NCI-H524 treated with DMSO at 0.1 percent for 48 hours (cell line): Measurements from ENCODE around the gene ARHGAP9.

Experiments used
- DNase-seq: peaks from one replicate; lab custom pipeline; 2025; lab: John Stamatoyannopoulos, UW

Gene ARHGAP9

GRCh38 chr12:57472391-57472790, 7.3 kb downstream of the ARHGAP9 start:
- DNase-seq = no peak

GRCh38 chr12:57471661-57472060, 8.0 kb downstream of the ARHGAP9 start:
- no peak for DNase-seq

- DNase-seq = no peak
These were observed 8.6 kb downstream of the ARHGAP9 start for GRCh38 chr12:57470970-57471656.

GRCh38 chr12:57470286-57470969, 9.2 kb downstream of the ARHGAP9 start:
- DNase-seq = no peak

GRCh38 chr12:57469296-57470164, 10.1 kb downstream of the ARHGAP9 start:
- no peak for DNase-seq

GRCh38 chr12:57467915-57468314, 11.8 kb downstream of the ARHGAP9 start:
- DNase-seq = no peak

GRCh38 chr12:57467212-57467874, 12.3 kb downstream of the ARHGAP9 start:
- no peak for DNase-seq

- DNase-seq = no peak
These were observed 13.7 kb downstream of the ARHGAP9 start for GRCh38 chr12:57465747-57466505.

- DNase-seq = no peak
These were observed 14.5 kb downstream of the ARHGAP9 start for GRCh38 chr12:57465030-57465746.

- no peak for DNase-seq
These were observed 15.1 kb downstream of the ARHGAP9 start for GRCh38 chr12:57464569-57464968.

- DNase-seq = no peak
These were observed 16.8 kb downstream of the ARHGAP9 start for GRCh38 chr12:57462912-57463253.

GRCh38 chr12:57462251-57462911, 17.3 kb downstream of the ARHGAP9 start:
- DNase-seq = peak; percentile 75

GRCh38 chr12:57461917-57462250, 17.8 kb downstream of the ARHGAP9 start:
- no peak for DNase-seq

- no peak for DNase-seq
These were observed 18.3 kb downstream of the ARHGAP9 start for GRCh38 chr12:57461276-57461916.

- DNase-seq = no peak
These were observed 18.8 kb downstream of the ARHGAP9 start for GRCh38 chr12:57460841-57461275.

GRCh38 chr12:57460468-57460784, 19.2 kb downstream of the ARHGAP9 start:
- DNase-seq = no peak

GRCh38 chr12:57459750-57460467, 19.8 kb downstream of the ARHGAP9 start, which contains the start of gene GLI1:
GLI1 (plus strand) TSS chr12:57459785; CDS start chr12:57463692, 3,907 bp downstream.
- DNase-seq = no peak

GRCh38 chr12:57459055-57459749, 20.5 kb downstream of the ARHGAP9 start:
- peak; percentile 76 for DNase-seq

GRCh38 chr12:57458665-57459054, 21.0 kb downstream of the ARHGAP9 start:
- DNase-seq = no peak
